HCT116 (cell line): ENCODE results near the gene MACROH2A2. TPM values are rescaled to one million over a fixed set of nuclear protein-coding genes. Genes with fewer than 3 reads are reported as not detected.

ENCODE experiments used
- ATAC-seq: fragments of 200-7000 bp; cut with Tn5 transposase; 2 replicates; pipeline ENCODE4 v1.9.1; 2020; ENCODE audit warnings: mild to moderate bottlenecking, moderate library complexity
- BruUV-seq: library from RNA; stranded (reverse); fragments of 400-500 nt; replicated peaks from 2 replicates; lab custom pipeline; 2021; lab: Mats Ljungman, UMichigan
- CTCF ChIA-PET: fragments of 300-600 bp; sonication (Branson Sonifier 250); formaldehyde crosslinking; loops from one replicate; lab custom pipeline; 2021; ENCODE audit warnings: antibody characterized with exemption; lab: Charles Lee
- POLR2A ChIA-PET: fragments of 300-600, 350-600 bp; sonication (Branson Sonifier 250); formaldehyde crosslinking; loops from one replicate; lab custom pipeline; 2021; ENCODE audit warnings: antibody characterized with exemption; lab: Charles Lee
- RAD21 ChIA-PET, 2 experiments: fragments of 300-600 bp; sonication (Branson Sonifier 250); formaldehyde crosslinking; loops; one replicate each; lab custom pipeline; 2023; ENCODE audit warnings: low total read pairs in 2 of 2; ENCODE audit not compliant: uncharacterized antibody in 2 of 2, unreplicated experiment in 2 of 2, low non-redundant PET in 1 of 2; lab: Charles Lee
- DNase-seq: peaks from one replicate; pipeline ENCODE4 v3.0.0-alpha.2; 2010; ENCODE audit warnings: low read depth, low spot score
- H2AFZ ChIP-seq: fragments of 200-600 bp; shearing (Covaris generic), sonication (generic); 2 replicates; pipeline ENCODE4 v1.6.1; 2017; ENCODE audit warnings: low read depth, mixed run types, mixed read lengths, antibody characterized with exemption, low read length; ENCODE audit not compliant: poor library complexity, severe bottlenecking
- H3K27ac ChIP-seq: 2 replicates; pipeline ENCODE4 v1.5.1; 2012; ENCODE audit warnings: low read depth, low read length
- H3K27me3 ChIP-seq: fragments of 200-600 bp; sonication (generic); 2 replicates; pipeline ENCODE4 v1.6.1; 2016; ENCODE audit warnings: mixed run types, low read length, mixed read lengths; ENCODE audit not compliant: insufficient read depth
- H3K36me3 ChIP-seq, 2 experiments: fragments of 200-500 bp in 1 of 2; fragments of 200-600 bp in 1 of 2; sonication (Bioruptor generic) in 1 of 2; sonication (generic) in 1 of 2; 2 replicates each; pipeline versions ENCODE4 v1.5.1 to v1.6.1; 2014 to 2016; ENCODE audit warnings: low read length in 2 of 2, inconsistent platforms in 1 of 2, mixed read lengths in 1 of 2, mixed run types in 1 of 2; ENCODE audit not compliant: insufficient read depth in 2 of 2, control insufficient read depth in 1 of 2
- H3K4me1 ChIP-seq, 2 experiments: fragments of 200-600 bp in 1 of 2; sonication (generic) in 1 of 2; 2 replicates each; pipeline versions ENCODE4 v1.5.1 to v1.6.1; 2012 to 2017; ENCODE audit warnings: low read length in 2 of 2, inconsistent platforms in 1 of 2, mild to moderate bottlenecking in 1 of 2, mixed read lengths in 1 of 2, mixed run types in 1 of 2, moderate library complexity in 1 of 2; ENCODE audit not compliant: insufficient read depth in 2 of 2, control insufficient read depth in 1 of 2
- H3K4me2 ChIP-seq: fragments of 200-600 bp; sonication (generic); 2 replicates; pipeline ENCODE4 v1.6.1; 2017; ENCODE audit warnings: mixed run types, low read length, mixed read lengths
- H3K4me3 ChIP-seq, 2 experiments: fragments of 200-600 bp in 1 of 2; sonication (generic) in 1 of 2; replicated peaks in 1 of 2; 2 replicates each; pipeline ENCODE4 v1.5.1; 2011 to 2016; ENCODE audit warnings: low read length in 2 of 2, control low read depth in 1 of 2, low read depth in 1 of 2, mild to moderate bottlenecking in 1 of 2, mixed read lengths in 1 of 2, mixed run types in 1 of 2
- H3K79me2 ChIP-seq: fragments of 200-600 bp; sonication (generic); 2 replicates; pipeline ENCODE4 v1.6.1; 2017; ENCODE audit warnings: mild to moderate bottlenecking, mixed run types, low read length, moderate library complexity, mixed read lengths; ENCODE audit not compliant: insufficient read depth
- H3K9ac ChIP-seq: fragments of 200-600 bp; sonication (generic); 2 replicates; pipeline ENCODE4 v1.6.1; 2016; ENCODE audit warnings: low read length, mixed read lengths
- H3K9me2 ChIP-seq: fragments of 200-600 bp; sonication (generic), shearing (Covaris generic); 2 replicates; pipeline ENCODE4 v1.6.1; 2017; ENCODE audit warnings: mixed run types, mild to moderate bottlenecking, moderate library complexity; ENCODE audit not compliant: insufficient read depth
- H3K9me3 ChIP-seq, 2 experiments: fragments of 200-500 bp in 1 of 2; fragments of 200-600 bp in 1 of 2; sonication (Bioruptor generic) in 1 of 2; sonication (generic) in 1 of 2; 2 replicates each; pipeline ENCODE4 v1.6.1; 2014 to 2017; ENCODE audit warnings: low read length in 2 of 2, mixed read lengths in 2 of 2, inconsistent platforms in 1 of 2, low read depth in 1 of 2, mild to moderate bottlenecking in 1 of 2, mixed run types in 1 of 2, moderate library complexity in 1 of 2; ENCODE audit not compliant: control insufficient read depth in 1 of 2, insufficient read depth in 1 of 2
- H4K20me1 ChIP-seq: fragments of 200-600 bp; sonication (generic), shearing (Covaris generic); 2 replicates; pipeline ENCODE4 v1.6.1; 2017; ENCODE audit warnings: mixed run types, mild to moderate bottlenecking, moderate library complexity; ENCODE audit not compliant: insufficient read depth
- CEBPB ChIP-seq: IDR thresholded peaks from 2 replicates; pipeline ENCODE4 v1.6.1; 2012; ENCODE audit warnings: low read depth
- ELF1 ChIP-seq: IDR thresholded peaks from 2 replicates; pipeline ENCODE4 v1.6.1; 2012; ENCODE audit warnings: low read depth, borderline replicate concordance
- REST ChIP-seq: IDR thresholded peaks from 2 replicates; pipeline ENCODE4 v1.6.1; 2012; ENCODE audit warnings: low read depth
- ZFX ChIP-seq: fragments of 450-650 bp; IDR thresholded peaks from 2 replicates; pipeline ENCODE4 v1.6.1; 2017
- intact Hi-C: fragments of 100-400 bp; cut with micrococcal nuclease; formaldehyde crosslinking; loops from 2 replicates; pipeline ENCODE4 v1.10.0; 2022
- total RNA-seq: library from RNA; stranded (reverse); gene quantifications from one replicate; pipeline ENCODE4 v1.2.1, GENCODE V29; 2021; ENCODE audit not compliant: unreplicated experiment
- TF ChIP-seq, protein P1 (sequence below): IDR thresholded peaks from 2 replicates; pipeline ENCODE4 v1.6.1; 2012
- TF ChIP-seq, protein P2 (sequence below), 3 experiments: fragments of 200-600 bp in 1 of 3; sonication (generic) in 1 of 3; IDR thresholded peaks in 2 of 3; conservative IDR thresholded peaks in 1 of 3; 2 replicates each; pipeline ENCODE4 v1.5.1; 2012 to 2017; ENCODE audit warnings: low read depth in 2 of 3, low read length in 2 of 3, antibody characterized with exemption in 1 of 3, borderline replicate concordance in 1 of 3, control low read depth in 1 of 3, mild to moderate bottlenecking in 1 of 3, mixed read lengths in 1 of 3, mixed run types in 1 of 3, moderate library complexity in 1 of 3; ENCODE audit not compliant: insufficient read depth in 1 of 3
- TF ChIP-seq, protein P3 (sequence below): IDR thresholded peaks from 2 replicates; pipeline ENCODE4 v1.6.1; 2012

Gene MACROH2A2
- total RNA-seq, 1 experiment from 2014 or later: 41.4 TPM

GRCh38 chr10:70145666-70146488 is 93.2 kb downstream of the MACROH2A2 start:
- Histone ChIP-seq H3K27me3 (no peaks in the 10 kb centered on the region), H3K79me2 (peaks cover 31% of the 10 kb centered on the region; the same call in 1 of the 2 replicates), H3K9ac (peak overlapping the region; percentile 97), H3K9me3 (no peaks in the 10 kb centered on the region), H3K36me3 (peaks cover 3 to 8% of the 10 kb centered on the region in 2 experiments; a peak in 2 of 4 replicates), H3K4me2 (peak overlapping the region; percentile 95), H3K4me3 (peak overlapping the region; percentile 74 to 81), H3K4me1 (peaks cover 8 to 26% of the 10 kb centered on the region in 2 experiments; a peak in 3 of 4 replicates), H3K27ac (peak overlapping the region; percentile 86), H3K9me2 (no peaks in the 10 kb centered on the region), H2AFZ (no peak overlapping the region), H4K20me1 (no peaks in the 10 kb centered on the region)
- no TSS peak for BruUV-seq
- RAD21 ChIA-PET: interaction anchor here (0.6 to 1.3 kb wide), 8 partner anchors 9 to 359 kb away, joined by 3 to 6 read pairs (median 4); partner anchors contain the start of gene SAR1A (in 1 of the 2)
- CTCF ChIA-PET: interaction anchor here (0.8 to 3.7 kb wide), 33 partner anchors 10 to 359 kb away, joined by 3 to 33 read pairs (median 5); partner anchors contain the start of genes AIFM2 and SAR1A
- POLR2A ChIA-PET: interaction anchor here (0.8 to 1.8 kb wide), 11 partner anchors 8 to 242 kb away, joined by 3 to 18 read pairs (median 4); partner anchors contain the start of gene SAR1A
- no peak for DNase-seq
- intact Hi-C loops: loop anchor here (2.0 to 5.0 kb wide), 4 partner anchors 25 to 241 kb away; partner anchors contain the start of gene SAR1A
- TF ChIP-seq ELF1: no peak
- TF ChIP-seq, protein P1, sequence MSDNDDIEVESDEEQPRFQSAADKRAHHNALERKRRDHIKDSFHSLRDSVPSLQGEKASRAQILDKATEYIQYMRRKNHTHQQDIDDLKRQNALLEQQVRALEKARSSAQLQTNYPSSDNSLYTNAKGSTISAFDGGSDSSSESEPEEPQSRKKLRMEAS: peak; percentile 87
- TF ChIP-seq, protein P2, sequence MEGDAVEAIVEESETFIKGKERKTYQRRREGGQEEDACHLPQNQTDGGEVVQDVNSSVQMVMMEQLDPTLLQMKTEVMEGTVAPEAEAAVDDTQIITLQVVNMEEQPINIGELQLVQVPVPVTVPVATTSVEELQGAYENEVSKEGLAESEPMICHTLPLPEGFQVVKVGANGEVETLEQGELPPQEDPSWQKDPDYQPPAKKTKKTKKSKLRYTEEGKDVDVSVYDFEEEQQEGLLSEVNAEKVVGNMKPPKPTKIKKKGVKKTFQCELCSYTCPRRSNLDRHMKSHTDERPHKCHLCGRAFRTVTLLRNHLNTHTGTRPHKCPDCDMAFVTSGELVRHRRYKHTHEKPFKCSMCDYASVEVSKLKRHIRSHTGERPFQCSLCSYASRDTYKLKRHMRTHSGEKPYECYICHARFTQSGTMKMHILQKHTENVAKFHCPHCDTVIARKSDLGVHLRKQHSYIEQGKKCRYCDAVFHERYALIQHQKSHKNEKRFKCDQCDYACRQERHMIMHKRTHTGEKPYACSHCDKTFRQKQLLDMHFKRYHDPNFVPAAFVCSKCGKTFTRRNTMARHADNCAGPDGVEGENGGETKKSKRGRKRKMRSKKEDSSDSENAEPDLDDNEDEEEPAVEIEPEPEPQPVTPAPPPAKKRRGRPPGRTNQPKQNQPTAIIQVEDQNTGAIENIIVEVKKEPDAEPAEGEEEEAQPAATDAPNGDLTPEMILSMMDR (IDR thresholded peaks at IDR 0.05 in 2 of 3, conservative IDR thresholded peaks at IDR 0.05 in 1 of 3; ENCODE audit: borderline replicate concordance in 1 of 3, insufficient read depth in 1 of 3, low read depth in 2 of 3, low read length in 2 of 3): peak; percentile 48 to 50 (median 50); a peak in 5 of 6 replicates
- TF ChIP-seq CEBPB: no peak
- TF ChIP-seq, protein P3, sequence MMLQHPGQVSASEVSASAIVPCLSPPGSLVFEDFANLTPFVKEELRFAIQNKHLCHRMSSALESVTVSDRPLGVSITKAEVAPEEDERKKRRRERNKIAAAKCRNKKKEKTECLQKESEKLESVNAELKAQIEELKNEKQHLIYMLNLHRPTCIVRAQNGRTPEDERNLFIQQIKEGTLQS: no peak
- no peak for TF ChIP-seq REST
- TF ChIP-seq ZFX: peak; percentile 96
- ATAC-seq: peak; percentile 73
